ENCODE data around the gene CKM. TPM values are rescaled to one million over a fixed set of nuclear protein-coding genes. Genes with fewer than 3 reads are reported as not detected.

CKM gene
- total and polyA plus RNA-seq, 12 donors = 2,078 to 7,765 (median 4,407) TPM

GRCh38 chr19:45355910-45356309, 33.2 kb upstream of the CKM start:
- 99% methylated on average over 9 of the region's 9 CpGs for WGBS, 2 donors
- H3K36me3 ChIP-seq = peaks cover 0 to 96% (median 8%) of the 10 kb centered on the region in 9 donors

GRCh38 chr19:45355402-45355801, 32.7 kb upstream of the CKM start:
- intact Hi-C loops (cut with DNase I) = no loop called here
- H3K4me3 ChIP-seq = no peak overlapping the region
- H3K27ac ChIP-seq = no peak overlapping the region
- DNase-seq (no peak), ATAC-seq (no peak)
- H3K9me3 ChIP-seq = no peaks in the 10 kb centered on the region
- peaks cover 0 to 91% (median 8%) of the 10 kb centered on the region in 9 donors for H3K36me3 ChIP-seq
- WGBS, 2 donors = 97 to 98% methylated on average over 9 of the region's 9 CpGs
- TF ChIP-seq CTCF (IDR thresholded peaks at IDR 0.05) = no peak
- H3K4me1 ChIP-seq = no peaks in the 10 kb centered on the region
- no peaks in the 10 kb centered on the region for H3K27me3 ChIP-seq

More at GRCh38 chr19:45355910-45356309, 33.2 kb upstream of the CKM start:
- intact Hi-C loops (cut with DNase I) = no loop called here
- Histone ChIP-seq H3K4me3 (no peak overlapping the region), H3K27ac (no peak overlapping the region), H3K9me3 (no peaks in the 10 kb centered on the region), H3K4me1 (no peaks in the 10 kb centered on the region), H3K27me3 (no peaks in the 10 kb centered on the region)
- TF ChIP-seq CTCF (IDR thresholded peaks at IDR 0.05) = no peak
- no peak for ATAC-seq
- DNase-seq = no peak

- intact Hi-C loops (cut with DNase I) = no loop called here
- Histone ChIP-seq H3K27ac (no peak overlapping the region), H3K9me3 (no peaks in the 10 kb centered on the region), H3K4me3 (no peak overlapping the region), H3K27me3 (no peaks in the 10 kb centered on the region), H3K36me3 (peaks cover 0 to 82% (median 8%) of the 10 kb centered on the region in 9 donors), H3K4me1 (no peaks in the 10 kb centered on the region)
- 92 to 96% methylated on average over 11 of the region's 11 CpGs for WGBS, 2 donors
- DNase-seq (no peak), ATAC-seq (no peak)
- no peak for TF ChIP-seq CTCF (IDR thresholded peaks at IDR 0.05)
These were observed 31.7 kb upstream of the CKM start for GRCh38 chr19:45354241-45354842.

GRCh38 chr19:45352914-45353796, 30.5 kb upstream of the CKM start:
- WGBS, 2 donors = 91 to 93% methylated on average over 20 of the region's 20 CpGs
- peaks cover 0 to 70% (median 8%) of the 10 kb centered on the region in 9 donors for H3K36me3 ChIP-seq

More at GRCh38 chr19:45352914-45353796, 30.5 kb upstream of the CKM start:
- H3K27me3 ChIP-seq = peaks cover 0 to 1% (median 0%) of the 10 kb centered on the region in 7 donors
- no peaks in the 10 kb centered on the region for H3K9me3 ChIP-seq
- no peak for ATAC-seq
- intact Hi-C loops (cut with DNase I) = no loop called here
- no peak overlapping the region for H3K27ac ChIP-seq
- H3K4me3 ChIP-seq = no peak overlapping the region
- TF ChIP-seq CTCF (IDR thresholded peaks at IDR 0.05) = no peak
- H3K4me1 ChIP-seq = no peaks in the 10 kb centered on the region
- DNase-seq = no peak
